Omental fat pad (tissue), 4 donors: ENCODE data around the gene EFEMP1. TPM values are rescaled to one million over a fixed set of nuclear protein-coding genes. Genes with fewer than 3 reads are reported as not detected.

Source experiments
- ATAC-seq: fragments of 150-250 bp; one replicate; pipeline ENCODE4 v1.9.1; 2016; ENCODE audit warnings: mild to moderate bottlenecking, moderate library complexity; ENCODE audit not compliant: low FRiP score
- DNase-seq: peaks from one replicate; pipeline ENCODE4 v3.0.0-alpha.2; 2019; ENCODE audit warnings: low spot score
- total RNA-seq, 4 donors: library from RNA; depleted of rRNA; stranded (reverse); fragments of >200 nt; gene quantifications; one replicate each; pipeline ENCODE4 v1.1.0, GENCODE V29; 2016
- TF ChIP-seq, protein P1 (sequence below), 3 donors: fragments of 450-650 bp; IDR thresholded peaks; one replicate each; pipeline ENCODE4 v1.5.1; 2016 to 2017; ENCODE audit warnings: antibody characterized with exemption in 3 of 3, mild to moderate bottlenecking in 3 of 3, moderate library complexity in 2 of 3

The EFEMP1 gene
- total RNA-seq, 4 donors from 2014 or later = 225 to 1,590 (median 659) TPM

- DNase-seq (no peak), ATAC-seq (no peak)
- TF ChIP-seq, protein P1, sequence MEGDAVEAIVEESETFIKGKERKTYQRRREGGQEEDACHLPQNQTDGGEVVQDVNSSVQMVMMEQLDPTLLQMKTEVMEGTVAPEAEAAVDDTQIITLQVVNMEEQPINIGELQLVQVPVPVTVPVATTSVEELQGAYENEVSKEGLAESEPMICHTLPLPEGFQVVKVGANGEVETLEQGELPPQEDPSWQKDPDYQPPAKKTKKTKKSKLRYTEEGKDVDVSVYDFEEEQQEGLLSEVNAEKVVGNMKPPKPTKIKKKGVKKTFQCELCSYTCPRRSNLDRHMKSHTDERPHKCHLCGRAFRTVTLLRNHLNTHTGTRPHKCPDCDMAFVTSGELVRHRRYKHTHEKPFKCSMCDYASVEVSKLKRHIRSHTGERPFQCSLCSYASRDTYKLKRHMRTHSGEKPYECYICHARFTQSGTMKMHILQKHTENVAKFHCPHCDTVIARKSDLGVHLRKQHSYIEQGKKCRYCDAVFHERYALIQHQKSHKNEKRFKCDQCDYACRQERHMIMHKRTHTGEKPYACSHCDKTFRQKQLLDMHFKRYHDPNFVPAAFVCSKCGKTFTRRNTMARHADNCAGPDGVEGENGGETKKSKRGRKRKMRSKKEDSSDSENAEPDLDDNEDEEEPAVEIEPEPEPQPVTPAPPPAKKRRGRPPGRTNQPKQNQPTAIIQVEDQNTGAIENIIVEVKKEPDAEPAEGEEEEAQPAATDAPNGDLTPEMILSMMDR (IDR thresholded peaks at IDR 0.05) = no peak
Observed at GRCh38 chr2:55934337-55934736, 10.8 kb upstream of the EFEMP1 start.

GRCh38 chr2:55932843-55933242 lies 9.3 kb upstream of the EFEMP1 start:
- TF ChIP-seq, protein P1 (IDR thresholded peaks at IDR 0.05) = no peak
- ATAC-seq (no peak), DNase-seq (no peak)

DNA sequence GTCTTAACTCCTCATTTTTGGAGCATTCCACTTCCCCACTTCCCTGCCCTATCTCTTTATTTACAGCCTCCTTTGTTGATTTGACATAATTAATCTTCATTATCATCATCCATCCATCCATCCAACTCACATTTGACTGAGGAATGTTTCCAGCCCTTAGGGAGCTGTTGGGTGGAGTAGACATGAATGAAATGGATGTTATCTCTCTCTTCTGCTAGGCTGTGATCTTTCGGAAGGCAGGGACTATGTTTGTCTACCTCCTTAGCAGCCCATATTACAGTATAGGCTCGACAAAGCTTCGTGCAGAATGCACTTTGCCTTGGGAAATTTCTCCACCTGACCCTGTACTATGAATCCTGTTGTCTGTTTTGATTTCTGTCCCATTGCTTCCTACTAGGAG lies 7.7 kb upstream of the EFEMP1 start:
- ATAC-seq = no peak
- DNase-seq = no peak
- TF ChIP-seq, protein P1 (IDR thresholded peaks at IDR 0.05) = no peak

GRCh38 chr2:55929476-55929875 lies 5.9 kb upstream of the EFEMP1 start:
- no peak for DNase-seq
- no peak for ATAC-seq
- TF ChIP-seq, protein P1 (IDR thresholded peaks at IDR 0.05) = no peak

- ATAC-seq = no peak
- TF ChIP-seq, protein P1 (IDR thresholded peaks at IDR 0.05) = no peak
- DNase-seq = no peak
Observed at GRCh38 chr2:55926974-55927373, 3.4 kb upstream of the EFEMP1 start.

- TF ChIP-seq, protein P1 (IDR thresholded peaks at IDR 0.05) = no peak
- ATAC-seq = no peak
- no peak for DNase-seq
Observed at GRCh38 chr2:55926246-55926645, 2.7 kb upstream of the EFEMP1 start.

DNA sequence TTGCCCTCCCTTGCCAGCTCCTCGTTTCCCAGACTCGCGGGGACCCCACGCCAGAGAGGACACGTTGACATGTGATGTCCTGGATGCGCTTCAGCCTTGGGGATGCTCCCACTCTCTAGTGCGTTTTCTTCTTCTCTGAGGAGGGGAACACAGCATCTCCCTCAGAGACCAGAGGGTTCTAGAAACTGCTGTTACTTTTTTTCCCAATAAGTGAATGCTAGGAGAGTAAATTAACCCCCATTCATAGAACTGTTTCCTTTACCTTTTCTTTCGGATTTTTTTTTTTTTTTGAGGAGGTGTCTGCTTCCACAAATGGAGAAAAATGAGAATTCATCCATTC lies 370 bp upstream of the EFEMP1 start:
- TF ChIP-seq, protein P1 (IDR thresholded peaks at IDR 0.05) = no peak
- ATAC-seq (peak; percentile 38), DNase-seq (no peak)
